ENCODE measurements around the gene LRRC59.

- TF ChIP-seq CTCF (IDR thresholded peaks at IDR 0.05; ENCODE audit: low read length) = no peak
- no peak for TF ChIP-seq EZH2 (optimal IDR thresholded peaks at IDR 0.05; ENCODE audit: low read depth, low read length)
- no peak for TF ChIP-seq EZH2phosphoT487 (IDR thresholded peaks at IDR 0.05; ENCODE audit: low read length)
These were observed 49.4 kb downstream of the LRRC59 start for GRCh38 chr17:50347894-50348291.
